Cardiac septum (tissue), 1 donor: ENCODE data around the gene ITIH2. TPM values are rescaled to one million over a fixed set of nuclear protein-coding genes. Genes with fewer than 3 reads are reported as not detected.

ENCODE experiments used
- DNase-seq: peaks from one replicate; pipeline ENCODE4 v3.0.0-alpha.2; 2020; ENCODE audit warnings: low spot score
- intact Hi-C: fragments of 100-400 bp; cut with DNase I; formaldehyde crosslinking; loops from one replicate; pipeline ENCODE4 v1.14.0; 2022
- total RNA-seq: library from RNA; stranded (reverse); fragmentation: NEBNext Ultra II Directional; extraction: Animal tissue kit (Norgen Biotek cat#: 25700); gene quantifications from one replicate; pipeline ENCODE4 v1.2.1, GENCODE V29; 2021
- donor health status: DM: no; HTN: no; CAD: no.

Gene ITIH2
- total RNA-seq, 1 donor from 2014 or later = not detected

- intact Hi-C loops = loop anchor here (2.0 kb wide), 1 partner anchor 30 kb away; the partner anchor contains the start of gene TAF3
- DNase-seq = no peak
These were observed 85.6 kb downstream of the ITIH2 start for GRCh38 chr10:7788639-7789286.

DNA sequence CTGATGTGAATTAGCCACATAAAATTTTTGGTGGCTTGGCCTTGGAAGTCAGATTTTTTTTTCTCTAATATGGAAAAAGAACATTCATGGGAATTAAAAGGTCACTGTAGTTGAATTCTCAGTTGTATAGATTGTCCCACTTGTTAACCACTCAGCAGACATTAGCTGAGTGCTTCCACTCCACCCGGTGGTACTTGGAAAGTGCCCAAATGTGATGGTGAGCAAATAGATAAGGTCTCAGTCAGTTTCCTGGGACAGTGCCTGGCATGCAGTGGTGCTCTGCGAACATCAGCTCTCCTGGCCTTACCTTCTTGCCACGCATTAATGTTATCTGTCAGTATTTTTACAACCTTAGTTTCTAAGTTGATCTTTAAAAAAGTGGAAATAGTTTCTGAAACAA, 86.3 kb downstream of the ITIH2 start:
- DNase-seq = no peak
- intact Hi-C loops = loop anchor here (2.0 kb wide), 1 partner anchor 29 kb away; the partner anchor contains the start of gene TAF3

DNA sequence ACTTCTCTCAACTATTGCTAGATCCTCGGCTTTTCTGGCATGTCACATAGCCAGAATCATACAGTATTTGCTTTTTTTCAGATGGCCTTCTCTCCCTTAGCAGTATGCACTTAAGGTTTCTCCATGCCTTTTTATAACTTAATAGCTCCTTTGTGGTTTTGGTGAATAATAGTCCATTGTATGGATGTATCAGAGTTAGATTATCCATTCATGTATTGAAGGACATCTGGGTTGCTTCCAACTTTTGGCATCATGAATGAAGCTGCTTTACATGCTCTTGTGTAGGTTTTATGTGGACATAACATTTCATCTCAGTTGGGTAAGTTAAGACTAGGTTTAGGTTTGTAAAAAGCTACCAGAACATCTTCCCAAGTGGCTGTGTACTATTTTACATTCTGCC, 89.4 kb downstream of the ITIH2 start:
- intact Hi-C loops = no loop called here
- DNase-seq = no peak

GRCh38 chr10:7794251-7795026, 91.3 kb downstream of the ITIH2 start:
- intact Hi-C loops = no loop called here
- DNase-seq = no peak

DNA sequence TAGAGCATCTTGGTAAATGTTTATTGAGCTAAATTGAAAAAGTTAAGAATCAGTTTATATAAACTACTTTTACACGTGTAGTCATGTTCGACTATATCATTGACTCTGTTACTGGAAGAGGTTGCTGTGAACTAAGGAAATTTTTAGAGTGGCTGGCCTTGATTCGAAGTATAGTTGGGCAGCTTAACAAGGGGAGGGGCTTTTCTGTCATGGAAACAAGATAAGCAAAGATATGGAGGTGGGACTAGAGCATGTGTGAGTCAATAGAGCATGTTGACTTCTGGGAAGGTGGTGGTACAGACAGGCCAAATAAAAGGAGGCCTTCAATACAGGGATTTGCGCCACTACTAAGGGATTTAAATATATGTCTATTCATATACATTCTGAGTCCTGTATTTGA, 92.5 kb downstream of the ITIH2 start:
- no peak for DNase-seq
- intact Hi-C loops = no loop called here

GRCh38 chr10:7797582-7797981, 94.5 kb downstream of the ITIH2 start:
- intact Hi-C loops = no loop called here
- peak; percentile 80 for DNase-seq

Other genes with a start within 250 kb of the ITIH2 start
- gene ITIH5, start 36.4 kb upstream of the ITIH2 start, total RNA-seq = 8.4 TPM
- gene KIN, start 84.7 kb downstream of the ITIH2 start, total RNA-seq = 7.5 TPM
- gene ATP5F1C, start 84.9 kb downstream of the ITIH2 start, total RNA-seq = 570 TPM
- 12.4 TPM for gene TAF3, start 115.2 kb downstream of the ITIH2 start, total RNA-seq